ENCODE data around the gene SLTM.

GRCh38 chr15:58957101-58957973 lies 23.9 kb upstream of the SLTM start:
- TF ChIP-seq POLR2AphosphoS5 (IDR thresholded peaks at IDR 0.05; ENCODE audit: low read depth, low read length) (no peak), TAF1 (IDR thresholded peaks at IDR 0.05; ENCODE audit: borderline replicate concordance, insufficient read depth, low read length) (no peak), REST (IDR thresholded peaks at IDR 0.05; ENCODE audit: insufficient read depth in 1 of 2, low read depth in 2 of 2, low read length in 2 of 2) (no peak)

Data from PFSK-1 (cell line).